Activated CD4-positive, alpha-beta T cell treated with anti-CD3 and anti-CD28 coated beads, Interleukin-2, amount 50 U/mL, for 4 hours (primary cell): ENCODE data around the gene NDUFB4.

Experiments used
- DNase-seq, 2 experiments: peaks; one replicate each; pipeline ENCODE4 v3.0.0-alpha.2; 2020

Gene NDUFB4

GRCh38 chr3:120596116-120596852, at the start of gene NDUFB4:
Gene NDUFB4 (plus strand): TSS chr3:120596336. CDS start chr3:120596360, 24 bp downstream.
- peak; percentile 92 to 95 for DNase-seq

- no peak for DNase-seq
Observed at GRCh38 chr3:120550546-120550945, 45.6 kb upstream of the NDUFB4 start.

- DNase-seq: no peak
Observed at GRCh38 chr3:120552184-120553172, 43.7 kb upstream of the NDUFB4 start.

GRCh38 chr3:120554812-120555606, 41.1 kb upstream of the NDUFB4 start:
- DNase-seq: no peak

- no peak for DNase-seq
Observed at GRCh38 chr3:120555657-120556509, 40.3 kb upstream of the NDUFB4 start.

- no peak for DNase-seq
Observed at GRCh38 chr3:120557115-120557514, 39.0 kb upstream of the NDUFB4 start.

GRCh38 chr3:120558771-120559241, 37.3 kb upstream of the NDUFB4 start:
- peak; percentile 76 to 79 for DNase-seq

- DNase-seq: no peak
Observed at GRCh38 chr3:120559242-120560061, 36.7 kb upstream of the NDUFB4 start.

- no peak for DNase-seq
Observed at GRCh38 chr3:120560304-120561250, 35.6 kb upstream of the NDUFB4 start.

- DNase-seq: peak; percentile 54 to 63
Observed at GRCh38 chr3:120561251-120562045, 34.7 kb upstream of the NDUFB4 start.

- DNase-seq: no peak
Observed at GRCh38 chr3:120563356-120564022, 32.6 kb upstream of the NDUFB4 start.

GRCh38 chr3:120566243-120566975, 29.7 kb upstream of the NDUFB4 start:
- DNase-seq: no peak

GRCh38 chr3:120567370-120568201, 28.6 kb upstream of the NDUFB4 start:
- no peak for DNase-seq

GRCh38 chr3:120568202-120568531, 28.0 kb upstream of the NDUFB4 start:
- DNase-seq: no peak

- DNase-seq: no peak
Observed at GRCh38 chr3:120568598-120568997, 27.5 kb upstream of the NDUFB4 start.

- no peak for DNase-seq
Observed at GRCh38 chr3:120569222-120570057, 26.7 kb upstream of the NDUFB4 start.
